ENCODE measurements around the gene CDH3. TPM values are rescaled to one million over a fixed set of nuclear protein-coding genes. Genes with fewer than 3 reads are reported as not detected.

CDH3 gene
- total RNA-seq, 3 donors from 2014 or later (not counting 1 experiment from before 2014, with no cell fraction given) = 0.79 to 0.92 TPM; not detected in 1

DNA sequence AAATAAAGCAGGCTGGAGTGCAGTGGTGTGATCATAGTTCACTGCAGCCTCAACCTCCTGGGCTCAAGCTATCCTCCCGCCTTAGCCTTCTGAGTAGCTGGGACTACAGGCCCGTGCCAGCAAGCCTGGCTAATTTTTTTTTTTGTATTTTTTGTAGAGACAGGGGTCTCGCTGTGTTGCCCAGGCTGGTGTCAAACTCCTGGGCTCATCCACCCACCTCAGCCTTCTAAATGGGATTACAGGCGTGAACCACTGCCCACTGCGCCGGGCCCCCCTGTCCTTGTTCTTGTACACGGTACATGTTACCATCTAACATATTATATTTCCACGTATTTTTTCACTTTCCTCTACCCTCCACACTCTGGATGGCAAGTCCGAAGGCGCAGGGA, 3.1 kb upstream of the CDH3 start:
- Mint-ChIP-seq H3K4me3 (no peak overlapping the region), H3K9me3 (no peaks in the 10 kb centered on the region), H3K36me3 (no peaks in the 10 kb centered on the region), H3K4me1 (peaks cover 0 to 5% of the 10 kb centered on the region in 2 donors), H3K27ac (no peak overlapping the region), H3K27me3 (ENCODE audit: low read depth in 2 of 2) (peaks cover 25 to 45% of the 10 kb centered on the region in 2 donors)
- peaks cover 31% of the 10 kb centered on the region for H3K27me3 ChIP-seq (ENCODE audit: control insufficient read depth, insufficient read depth, low read length)
- TF ChIP-seq, protein P1, sequence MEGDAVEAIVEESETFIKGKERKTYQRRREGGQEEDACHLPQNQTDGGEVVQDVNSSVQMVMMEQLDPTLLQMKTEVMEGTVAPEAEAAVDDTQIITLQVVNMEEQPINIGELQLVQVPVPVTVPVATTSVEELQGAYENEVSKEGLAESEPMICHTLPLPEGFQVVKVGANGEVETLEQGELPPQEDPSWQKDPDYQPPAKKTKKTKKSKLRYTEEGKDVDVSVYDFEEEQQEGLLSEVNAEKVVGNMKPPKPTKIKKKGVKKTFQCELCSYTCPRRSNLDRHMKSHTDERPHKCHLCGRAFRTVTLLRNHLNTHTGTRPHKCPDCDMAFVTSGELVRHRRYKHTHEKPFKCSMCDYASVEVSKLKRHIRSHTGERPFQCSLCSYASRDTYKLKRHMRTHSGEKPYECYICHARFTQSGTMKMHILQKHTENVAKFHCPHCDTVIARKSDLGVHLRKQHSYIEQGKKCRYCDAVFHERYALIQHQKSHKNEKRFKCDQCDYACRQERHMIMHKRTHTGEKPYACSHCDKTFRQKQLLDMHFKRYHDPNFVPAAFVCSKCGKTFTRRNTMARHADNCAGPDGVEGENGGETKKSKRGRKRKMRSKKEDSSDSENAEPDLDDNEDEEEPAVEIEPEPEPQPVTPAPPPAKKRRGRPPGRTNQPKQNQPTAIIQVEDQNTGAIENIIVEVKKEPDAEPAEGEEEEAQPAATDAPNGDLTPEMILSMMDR (IDR thresholded peaks at IDR 0.05) = no peak
- no peak overlapping the region for H3K4me3 ChIP-seq (ENCODE audit: low read length)
- intact Hi-C loops (cut with micrococcal nuclease) = no loop called here
- no peak for ATAC-seq
- peaks cover 15% of the 10 kb centered on the region for H3K4me1 ChIP-seq (ENCODE audit: control insufficient read depth, insufficient read depth, low read length)
- DNase-seq = no peak
- H3K27ac ChIP-seq (ENCODE audit: low read length) = no peak overlapping the region
- H3K36me3 ChIP-seq (ENCODE audit: control insufficient read depth, insufficient read depth, low read length) = no peaks in the 10 kb centered on the region
- 64% methylated on average over 9 of the region's 10 CpGs for WGBS (ENCODE audit: insufficient coverage)
- H3K9me3 ChIP-seq (ENCODE audit: control insufficient read depth, insufficient read depth, low read length) = no peaks in the 10 kb centered on the region

DNA sequence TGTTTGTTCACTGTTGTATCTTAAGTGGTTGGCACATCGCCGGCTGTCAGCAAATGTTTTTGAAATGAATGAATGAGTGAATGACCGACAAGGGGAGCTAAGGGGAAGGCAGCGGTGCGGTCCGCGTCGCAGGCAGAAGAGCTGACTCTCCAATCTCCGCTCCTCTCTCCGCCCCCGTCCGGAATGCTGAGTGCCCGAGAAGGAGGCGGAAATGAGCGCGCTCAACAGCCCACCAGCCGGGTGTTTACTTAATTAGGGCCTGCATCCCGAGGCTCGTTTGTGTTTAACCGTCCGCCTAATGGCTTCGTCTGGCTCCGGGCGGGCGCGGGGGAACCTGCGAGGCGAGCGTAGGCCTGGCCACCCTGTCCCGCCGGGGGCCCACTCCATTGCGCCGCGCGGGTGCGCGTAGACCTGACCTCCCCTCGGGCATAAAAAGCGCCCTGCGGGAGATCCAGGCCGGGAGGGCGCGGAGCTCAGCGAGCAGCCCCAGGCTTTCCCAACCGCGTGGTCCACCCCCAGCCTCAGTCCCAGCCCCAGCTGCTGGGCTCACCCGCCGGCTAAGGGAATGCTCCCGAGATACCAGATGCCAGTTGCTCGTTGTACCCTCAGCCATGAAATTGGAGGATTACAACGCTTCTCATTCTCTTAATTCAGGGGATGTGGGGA, 2.5 kb upstream of the CDH3 start:
- Mint-ChIP-seq H3K4me3 (no peak overlapping the region), H3K4me1 (peaks cover 0 to 5% of the 10 kb centered on the region in 2 donors), H3K9me3 (no peaks in the 10 kb centered on the region), H3K27me3 (ENCODE audit: low read depth in 2 of 2) (peaks cover 30 to 45% of the 10 kb centered on the region in 2 donors), H3K36me3 (no peaks in the 10 kb centered on the region), H3K27ac (no peak overlapping the region)
- Histone ChIP-seq H3K9me3 (ENCODE audit: control insufficient read depth, insufficient read depth, low read length) (no peaks in the 10 kb centered on the region), H3K27ac (ENCODE audit: low read length) (no peak overlapping the region), H3K27me3 (ENCODE audit: control insufficient read depth, insufficient read depth, low read length) (peaks cover 34% of the 10 kb centered on the region), H3K36me3 (ENCODE audit: control insufficient read depth, insufficient read depth, low read length) (no peaks in the 10 kb centered on the region), H3K4me3 (ENCODE audit: low read length) (no peak overlapping the region), H3K4me1 (ENCODE audit: control insufficient read depth, insufficient read depth, low read length) (peaks cover 15% of the 10 kb centered on the region)
- intact Hi-C loops (cut with micrococcal nuclease) = no loop called here
- TF ChIP-seq, protein P1 (IDR thresholded peaks at IDR 0.05) = no peak
- 7% methylated on average over 51 of the region's 51 CpGs for WGBS (ENCODE audit: insufficient coverage)
- ATAC-seq (no peak), DNase-seq (no peak)

DNA sequence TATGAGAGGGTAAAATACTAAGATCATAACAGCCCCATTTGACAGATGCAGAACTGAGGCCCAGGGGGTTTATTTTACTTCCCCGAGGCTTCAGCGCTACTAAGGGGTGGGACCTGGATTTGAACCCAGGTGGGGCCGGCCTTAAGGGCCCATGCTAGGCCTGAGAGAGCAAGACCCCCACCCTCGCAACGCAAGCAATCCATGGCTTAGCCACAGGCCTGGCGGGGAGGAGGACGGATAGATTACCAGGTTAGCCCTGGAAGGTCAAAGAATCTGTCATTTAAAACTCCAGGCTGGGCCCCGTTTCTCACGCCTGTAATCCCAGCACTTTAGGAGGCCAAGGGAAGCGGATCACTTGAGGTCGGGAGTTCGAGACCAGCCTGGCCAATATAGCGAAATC, 1.9 kb upstream of the CDH3 start:
- Histone ChIP-seq H3K4me1 (ENCODE audit: control insufficient read depth, insufficient read depth, low read length) (peaks cover 15% of the 10 kb centered on the region), H3K4me3 (ENCODE audit: low read length) (no peak overlapping the region), H3K27ac (ENCODE audit: low read length) (no peak overlapping the region), H3K9me3 (ENCODE audit: control insufficient read depth, insufficient read depth, low read length) (no peaks in the 10 kb centered on the region), H3K27me3 (ENCODE audit: control insufficient read depth, insufficient read depth, low read length) (peaks cover 37% of the 10 kb centered on the region), H3K36me3 (ENCODE audit: control insufficient read depth, insufficient read depth, low read length) (no peaks in the 10 kb centered on the region)
- no peaks in the 10 kb centered on the region for H3K9me3 Mint-ChIP-seq
- H3K4me3 Mint-ChIP-seq = no peak overlapping the region
- no peak overlapping the region for H3K27ac Mint-ChIP-seq
- peaks cover 0 to 5% of the 10 kb centered on the region in 2 donors for H3K4me1 Mint-ChIP-seq
- intact Hi-C loops (cut with micrococcal nuclease) = no loop called here
- H3K27me3 Mint-ChIP-seq (ENCODE audit: low read depth in 2 of 2) = peaks cover 36 to 46% of the 10 kb centered on the region in 2 donors
- DNase-seq (no peak), ATAC-seq (no peak)
- H3K36me3 Mint-ChIP-seq = no peaks in the 10 kb centered on the region
- TF ChIP-seq, protein P1 (IDR thresholded peaks at IDR 0.05) = no peak
- 73% methylated on average over 13 of the region's 13 CpGs for WGBS (ENCODE audit: insufficient coverage)

DNA sequence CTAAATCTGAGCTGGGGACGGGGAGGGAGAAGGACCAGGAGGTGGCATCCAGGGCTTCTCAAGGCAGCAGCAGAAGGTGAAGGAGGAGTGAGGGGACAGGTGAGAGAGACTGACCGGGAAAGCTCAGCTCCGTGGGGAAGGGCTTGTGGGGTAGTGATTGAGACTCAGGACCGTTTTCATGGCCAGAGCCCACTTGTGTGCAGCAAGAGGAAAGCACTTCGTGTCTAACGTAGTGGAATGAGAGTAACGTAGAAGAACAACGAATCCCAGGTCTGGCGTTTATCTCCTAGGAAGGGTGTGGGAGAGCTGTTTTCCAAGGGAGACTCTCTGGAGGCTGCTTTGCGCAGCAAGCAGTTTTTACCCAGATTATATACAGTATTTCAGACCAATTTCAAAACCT, 1.3 kb upstream of the CDH3 start:
- Histone ChIP-seq H3K9me3 (ENCODE audit: control insufficient read depth, insufficient read depth, low read length) (no peaks in the 10 kb centered on the region), H3K36me3 (ENCODE audit: control insufficient read depth, insufficient read depth, low read length) (no peaks in the 10 kb centered on the region), H3K4me1 (ENCODE audit: control insufficient read depth, insufficient read depth, low read length) (peaks cover 15% of the 10 kb centered on the region), H3K27ac (ENCODE audit: low read length) (no peak overlapping the region), H3K4me3 (ENCODE audit: low read length) (no peak overlapping the region), H3K27me3 (ENCODE audit: control insufficient read depth, insufficient read depth, low read length) (peaks cover 37% of the 10 kb centered on the region)
- peaks cover 41 to 44% of the 10 kb centered on the region in 2 donors for H3K27me3 Mint-ChIP-seq (ENCODE audit: low read depth in 2 of 2)
- H3K4me3 Mint-ChIP-seq = no peak overlapping the region
- DNase-seq = no peak
- ATAC-seq = no peak
- H3K36me3 Mint-ChIP-seq = no peaks in the 10 kb centered on the region
- WGBS (ENCODE audit: insufficient coverage) = 25% methylated on average over 9 of the region's 10 CpGs
- no peak overlapping the region for H3K27ac Mint-ChIP-seq
- H3K9me3 Mint-ChIP-seq = no peaks in the 10 kb centered on the region
- H3K4me1 Mint-ChIP-seq = peaks cover 0 to 5% of the 10 kb centered on the region in 2 donors
- intact Hi-C loops (cut with micrococcal nuclease) = no loop called here
- TF ChIP-seq, protein P1 (IDR thresholded peaks at IDR 0.05) = no peak
